ENCODE results near the gene VSTM2L.

Gene VSTM2L

GRCh38 chr20:37903317-37904007 is 535 bp downstream of the VSTM2L start:
- peak overlapping the region; percentile 62 for H3K4me3 ChIP-seq (ENCODE audit: low read depth, low read length)

DNA sequence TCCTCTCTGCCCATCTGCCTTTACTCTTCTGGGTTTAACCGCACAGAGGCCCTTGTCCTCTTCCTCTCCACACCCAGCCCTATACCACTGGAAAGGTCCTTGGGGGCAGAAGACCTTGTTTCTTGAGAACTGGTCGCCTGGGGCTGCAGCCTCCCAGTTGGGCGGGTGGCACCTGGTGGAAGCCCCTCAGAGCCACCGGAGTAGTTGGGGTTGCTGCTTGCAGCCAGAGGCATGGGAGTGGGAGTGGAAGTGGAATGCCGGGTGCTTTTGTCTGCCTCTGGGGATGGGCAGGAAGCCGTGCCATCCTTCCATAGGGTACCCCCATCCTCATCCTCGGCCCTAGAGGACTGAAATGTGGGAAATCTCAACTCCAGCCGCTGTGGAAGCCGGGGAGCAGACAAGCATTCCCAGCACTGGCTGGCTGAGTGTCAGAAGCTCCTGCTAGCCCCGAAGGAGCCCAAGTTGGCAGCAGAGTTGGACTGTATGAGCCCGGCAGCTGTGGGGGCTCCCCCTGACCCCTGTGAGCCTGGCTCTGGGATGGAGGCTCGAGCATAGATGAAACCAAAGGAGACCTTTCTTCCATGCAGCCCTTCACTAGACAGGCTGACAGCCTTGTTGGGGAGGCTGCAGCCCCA is 1.2 kb downstream of the VSTM2L start:
- TF ChIP-seq, protein P1, sequence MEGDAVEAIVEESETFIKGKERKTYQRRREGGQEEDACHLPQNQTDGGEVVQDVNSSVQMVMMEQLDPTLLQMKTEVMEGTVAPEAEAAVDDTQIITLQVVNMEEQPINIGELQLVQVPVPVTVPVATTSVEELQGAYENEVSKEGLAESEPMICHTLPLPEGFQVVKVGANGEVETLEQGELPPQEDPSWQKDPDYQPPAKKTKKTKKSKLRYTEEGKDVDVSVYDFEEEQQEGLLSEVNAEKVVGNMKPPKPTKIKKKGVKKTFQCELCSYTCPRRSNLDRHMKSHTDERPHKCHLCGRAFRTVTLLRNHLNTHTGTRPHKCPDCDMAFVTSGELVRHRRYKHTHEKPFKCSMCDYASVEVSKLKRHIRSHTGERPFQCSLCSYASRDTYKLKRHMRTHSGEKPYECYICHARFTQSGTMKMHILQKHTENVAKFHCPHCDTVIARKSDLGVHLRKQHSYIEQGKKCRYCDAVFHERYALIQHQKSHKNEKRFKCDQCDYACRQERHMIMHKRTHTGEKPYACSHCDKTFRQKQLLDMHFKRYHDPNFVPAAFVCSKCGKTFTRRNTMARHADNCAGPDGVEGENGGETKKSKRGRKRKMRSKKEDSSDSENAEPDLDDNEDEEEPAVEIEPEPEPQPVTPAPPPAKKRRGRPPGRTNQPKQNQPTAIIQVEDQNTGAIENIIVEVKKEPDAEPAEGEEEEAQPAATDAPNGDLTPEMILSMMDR (conservative IDR thresholded peaks at IDR 0.05; ENCODE audit: low read depth, low read length) = no peak
- peak overlapping the region; percentile 62 for H3K4me3 ChIP-seq (ENCODE audit: low read depth, low read length)
- DNase-seq (ENCODE audit: low read depth) = no peak

More at GRCh38 chr20:37903317-37904007, 535 bp downstream of the VSTM2L start:
- TF ChIP-seq, protein P1 (conservative IDR thresholded peaks at IDR 0.05; ENCODE audit: low read depth, low read length) = peak; percentile 23
- no peak for DNase-seq (ENCODE audit: low read depth)

DNA sequence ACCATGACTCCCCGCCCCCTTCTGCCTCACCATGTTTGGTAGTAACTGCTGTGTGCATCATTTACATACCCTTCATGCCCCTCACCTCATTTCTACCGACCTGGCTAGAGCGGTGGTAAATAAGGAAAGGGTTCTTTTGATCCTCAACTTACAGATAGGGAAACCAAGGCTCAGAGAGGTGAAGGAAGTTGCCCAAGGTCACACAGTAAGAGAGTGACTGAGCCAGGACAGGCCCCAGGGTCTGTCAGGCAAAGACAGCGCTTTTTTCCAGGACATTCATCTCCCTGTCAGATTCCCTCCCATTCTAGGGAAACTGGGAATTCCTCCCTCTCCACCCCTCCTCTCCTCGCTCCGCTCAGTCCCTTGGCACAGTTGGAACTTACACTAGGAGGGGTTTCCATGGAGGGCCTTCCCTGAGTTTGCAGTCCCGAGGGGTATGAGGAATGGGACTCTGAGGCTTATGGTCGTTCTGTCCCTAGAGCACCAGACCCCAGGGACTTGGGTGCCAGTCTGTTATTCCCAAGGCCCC is 2.0 kb downstream of the VSTM2L start:
- no peak overlapping the region for H3K4me3 ChIP-seq (ENCODE audit: low read depth, low read length)
- TF ChIP-seq, protein P1 (conservative IDR thresholded peaks at IDR 0.05; ENCODE audit: low read depth, low read length) = no peak
- DNase-seq (ENCODE audit: low read depth) = no peak

GRCh38 chr20:37905671-37906613 is 3.0 kb downstream of the VSTM2L start:
- no peak overlapping the region for H3K4me3 ChIP-seq (ENCODE audit: low read depth, low read length)
- no peak for DNase-seq (ENCODE audit: low read depth)
- TF ChIP-seq, protein P1 (conservative IDR thresholded peaks at IDR 0.05; ENCODE audit: low read depth, low read length) = no peak

DNA sequence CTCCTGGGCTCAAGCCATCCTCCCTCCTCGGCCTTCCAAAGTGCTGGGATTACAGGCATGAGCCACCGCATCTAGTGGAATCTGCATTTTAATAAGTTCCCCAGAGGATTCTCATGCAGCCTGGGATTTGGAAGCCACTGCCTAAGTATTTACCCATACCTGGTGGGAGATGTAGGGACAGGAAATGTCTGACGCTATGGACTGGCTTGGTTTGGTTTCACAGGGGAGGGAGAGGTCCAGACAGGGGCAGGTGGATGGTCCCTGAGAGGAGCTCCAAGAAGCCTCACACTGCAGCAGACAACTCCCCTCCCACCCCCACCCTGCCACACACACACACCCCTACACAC is 4.4 kb downstream of the VSTM2L start:
- DNase-seq (ENCODE audit: low read depth) = no peak
- H3K4me3 ChIP-seq (ENCODE audit: low read depth, low read length) = no peak overlapping the region
- TF ChIP-seq, protein P1 (conservative IDR thresholded peaks at IDR 0.05; ENCODE audit: low read depth, low read length) = no peak

DNA sequence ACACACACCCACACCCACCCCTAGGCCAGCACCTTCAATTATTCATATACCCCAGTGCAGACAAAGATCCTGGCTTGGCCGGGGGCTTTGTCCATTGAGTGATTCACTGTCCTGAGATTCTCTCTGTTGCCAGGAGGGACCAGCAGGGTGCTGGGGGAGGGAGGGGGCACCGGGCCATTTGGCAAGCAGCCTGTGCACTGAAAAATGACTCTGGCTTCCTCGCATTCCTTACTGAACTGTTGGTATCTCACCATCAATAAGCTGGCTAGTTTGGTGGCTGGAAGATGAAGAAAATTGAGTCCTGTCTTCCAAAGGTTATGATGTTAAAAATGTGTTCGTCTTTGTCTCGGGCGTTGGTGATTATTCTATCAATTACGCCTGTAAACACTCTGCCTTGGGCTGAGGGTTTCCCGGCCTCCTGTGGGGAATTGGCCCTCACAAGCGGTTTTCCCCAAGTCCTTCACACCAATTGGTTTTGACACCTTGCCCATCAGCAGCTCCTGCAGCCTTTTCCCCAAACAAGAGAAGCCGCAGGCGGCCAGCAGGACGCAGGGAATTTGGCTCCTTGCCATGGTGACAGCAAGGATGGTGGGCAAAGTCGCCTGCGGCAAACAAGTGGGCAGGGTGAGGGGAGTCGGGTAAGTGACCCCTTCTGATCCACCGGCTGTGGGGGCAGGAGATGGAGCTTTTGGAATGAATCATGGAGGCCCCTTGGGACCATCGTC is 4.9 kb downstream of the VSTM2L start:
- no peak overlapping the region for H3K4me3 ChIP-seq (ENCODE audit: low read depth, low read length)
- TF ChIP-seq, protein P1 (conservative IDR thresholded peaks at IDR 0.05; ENCODE audit: low read depth, low read length) = no peak
- peak; percentile 93 for DNase-seq (ENCODE audit: low read depth)
